Measurements from ENCODE around the gene FBXL16. TPM values are rescaled to one million over a fixed set of nuclear protein-coding genes. Genes with fewer than 3 reads are reported as not detected.

Gene FBXL16
- polyA plus RNA-seq, 1 donor from 2014 or later, result 3.4 TPM

GRCh38 chr16:711548-712320, 6.1 kb upstream of the FBXL16 start:
- TF ChIP-seq RAD21 (conservative IDR thresholded peaks at IDR 0.05) (peak; percentile 85), MXI1 (conservative IDR thresholded peaks at IDR 0.05; ENCODE audit: poor library complexity, severe bottlenecking) (no peak), POLR2AphosphoS5 (IDR thresholded peaks at IDR 0.05) (no peak), SMC3 (conservative IDR thresholded peaks at IDR 0.05; ENCODE audit: poor library complexity) (peak; percentile 87), EZH2 (IDR thresholded peaks at IDR 0.05; ENCODE audit: borderline replicate concordance, insufficient read depth, low read length, poor library complexity, severe bottlenecking) (no peak), CTCF (IDR thresholded peaks at IDR 0.05; ENCODE audit: poor library complexity, severe bottlenecking) (peak; percentile 87), EP300 (conservative IDR thresholded peaks at IDR 0.05; ENCODE audit: poor library complexity, severe bottlenecking) (no peak)
- H3K4me3 ChIP-seq (ENCODE audit: low read length), result peak overlapping the region; percentile 70
- peaks cover 15% of the 10 kb centered on the region for H3K79me2 ChIP-seq (replicated peaks; ENCODE audit: insufficient read depth, low read length)
- H3K4me2 ChIP-seq (ENCODE audit: low read length), result peak overlapping the region; percentile 75
- no peaks in the 10 kb centered on the region for H3K36me3 ChIP-seq (ENCODE audit: insufficient read depth, low read length)
- peaks cover 5% of the 10 kb centered on the region for H3F3A ChIP-seq (ENCODE audit: insufficient read depth, low read length, poor library complexity, severe bottlenecking)
- no peaks in the 10 kb centered on the region for H3K27me3 ChIP-seq (ENCODE audit: insufficient read depth, low read depth, low read length)
- no peaks in the 10 kb centered on the region for H3K9me3 ChIP-seq (ENCODE audit: low read length)
- H3K27ac ChIP-seq (ENCODE audit: low read length), result peak overlapping the region; percentile 99
- H4K20me1 ChIP-seq (ENCODE audit: insufficient read depth), result no peaks in the 10 kb centered on the region
- peak overlapping the region; percentile 94 for H3K9ac ChIP-seq (ENCODE audit: low read length)
- no peak overlapping the region for H2AFZ ChIP-seq (ENCODE audit: low read depth, low read length)
- no peaks in the 10 kb centered on the region for H3K9me2 ChIP-seq (ENCODE audit: insufficient read depth, low read length)

GRCh38 chr16:711084-711483, 5.5 kb upstream of the FBXL16 start:
- TF ChIP-seq EP300 (conservative IDR thresholded peaks at IDR 0.05; ENCODE audit: poor library complexity, severe bottlenecking), result no peak
- Histone ChIP-seq H3K79me2 (replicated peaks; ENCODE audit: insufficient read depth, low read length) (peaks cover 11% of the 10 kb centered on the region), H3K27me3 (ENCODE audit: insufficient read depth, low read depth, low read length) (no peaks in the 10 kb centered on the region), H3K9me2 (ENCODE audit: insufficient read depth, low read length) (no peaks in the 10 kb centered on the region), H3K9me3 (ENCODE audit: low read length) (no peaks in the 10 kb centered on the region), H3K4me3 (ENCODE audit: low read length) (peak overlapping the region; percentile 70), H3K36me3 (ENCODE audit: insufficient read depth, low read length) (no peaks in the 10 kb centered on the region), H3F3A (ENCODE audit: insufficient read depth, low read length, poor library complexity, severe bottlenecking) (peaks cover 5% of the 10 kb centered on the region), H4K20me1 (ENCODE audit: insufficient read depth) (no peaks in the 10 kb centered on the region), H2AFZ (ENCODE audit: low read depth, low read length) (no peak overlapping the region), H3K9ac (ENCODE audit: low read length) (peak overlapping the region; percentile 94), H3K4me2 (ENCODE audit: low read length) (peak overlapping the region; percentile 75), H3K27ac (ENCODE audit: low read length) (peak overlapping the region; percentile 99)

- H4K20me1 ChIP-seq (ENCODE audit: insufficient read depth), result no peaks in the 10 kb centered on the region
- H3K9me2 ChIP-seq (ENCODE audit: insufficient read depth, low read length), result no peaks in the 10 kb centered on the region
- H3K4me2 ChIP-seq (ENCODE audit: low read length), result peak overlapping the region; percentile 75
- H3F3A ChIP-seq (ENCODE audit: insufficient read depth, low read length, poor library complexity, severe bottlenecking), result peaks cover 5% of the 10 kb centered on the region
- H3K27me3 ChIP-seq (ENCODE audit: insufficient read depth, low read depth, low read length), result no peaks in the 10 kb centered on the region
- TF ChIP-seq EZH2 (IDR thresholded peaks at IDR 0.05; ENCODE audit: borderline replicate concordance, insufficient read depth, low read length, poor library complexity, severe bottlenecking) (no peak), CTCF (IDR thresholded peaks at IDR 0.05; ENCODE audit: poor library complexity, severe bottlenecking) (no peak), RAD21 (conservative IDR thresholded peaks at IDR 0.05) (no peak), MXI1 (conservative IDR thresholded peaks at IDR 0.05; ENCODE audit: poor library complexity, severe bottlenecking) (no peak), EP300 (conservative IDR thresholded peaks at IDR 0.05; ENCODE audit: poor library complexity, severe bottlenecking) (no peak), TAF1 (IDR thresholded peaks at IDR 0.05; ENCODE audit: low read depth) (no peak), SMC3 (conservative IDR thresholded peaks at IDR 0.05; ENCODE audit: poor library complexity) (no peak), POLR2AphosphoS5 (IDR thresholded peaks at IDR 0.05) (no peak), REST (IDR thresholded peaks at IDR 0.05; ENCODE audit: borderline replicate concordance) (no peak)
- peak overlapping the region; percentile 70 for H3K4me3 ChIP-seq (ENCODE audit: low read length)
- no peak overlapping the region for H2AFZ ChIP-seq (ENCODE audit: low read depth, low read length)
- peak overlapping the region; percentile 99 for H3K27ac ChIP-seq (ENCODE audit: low read length)
- H3K9me3 ChIP-seq (ENCODE audit: low read length), result no peaks in the 10 kb centered on the region
- no peaks in the 10 kb centered on the region for H3K36me3 ChIP-seq (ENCODE audit: insufficient read depth, low read length)
- peaks cover 11% of the 10 kb centered on the region for H3K79me2 ChIP-seq (replicated peaks; ENCODE audit: insufficient read depth, low read length)
- H3K9ac ChIP-seq (ENCODE audit: low read length), result peak overlapping the region; percentile 94
Measured at GRCh38 chr16:710500-711075, 5.0 kb upstream of the FBXL16 start.
